ENCODE measurements around the gene EEA1. TPM values are rescaled to one million over a fixed set of nuclear protein-coding genes. Genes with fewer than 3 reads are reported as not detected.

The EEA1 gene
- total and polyA plus RNA-seq, 2 of the 8 experiments (the other 6 are each of a cell fraction or from before 2014, with no cell fraction given), result 1.0 to 18.8 TPM

- H2BK15ac ChIP-seq (ENCODE audit: low read length), result no peak overlapping the region
- H4K8ac ChIP-seq (ENCODE audit: extremely low read depth, insufficient read depth, low read length), result no peak overlapping the region
- peaks cover 0 to 3% (median 0%) of the 10 kb centered on the region in 4 experiments; a peak in 1 of 8 replicates for H3K36me3 ChIP-seq (ENCODE audit: control insufficient read depth in 2 of 4, insufficient read depth in 4 of 4, low read length in 3 of 4)
- H3K56ac ChIP-seq (replicated peaks; ENCODE audit: insufficient read length, low read depth, low read length), result no peak overlapping the region
- no peaks in the 10 kb centered on the region for H3K4me1 ChIP-seq (replicated peaks in 1 of 4; ENCODE audit: control insufficient read depth in 3 of 4, insufficient read depth in 4 of 4, low read length in 3 of 4)
- no peak overlapping the region for H2BK20ac ChIP-seq (ENCODE audit: low read length)
- H3K4me3 ChIP-seq (ENCODE audit: extremely low read depth in 1 of 4, insufficient read depth in 2 of 4, low read depth in 3 of 4, low read length in 4 of 4), result no peak overlapping the region
- H2BK5ac ChIP-seq (ENCODE audit: low read depth, low read length), result no peak overlapping the region
- H3K27me3 ChIP-seq (replicated peaks in 1 of 4; ENCODE audit: control insufficient read depth in 3 of 4, extremely low read depth in 1 of 4, insufficient read depth in 3 of 4, low read length in 3 of 4), result no peaks in the 10 kb centered on the region
- no peaks in the 10 kb centered on the region for H4K20me1 ChIP-seq (replicated peaks in 1 of 2; ENCODE audit: control insufficient read depth in 1 of 2, insufficient read depth in 2 of 2, low read length in 2 of 2)
- H3K79me2 ChIP-seq (ENCODE audit: control insufficient read depth in 1 of 2, insufficient read depth in 2 of 2, low read length in 2 of 2), result no peaks in the 10 kb centered on the region
- no peak overlapping the region for H3K4ac ChIP-seq (replicated peaks; ENCODE audit: insufficient read length, low read depth, low read length)
- H2AK5ac ChIP-seq (ENCODE audit: low read depth, low read length), result no peak overlapping the region
- H3K9ac ChIP-seq (replicated peaks in 1 of 4; ENCODE audit: extremely low read depth in 1 of 4, low read depth in 3 of 4, low read length in 3 of 4), result no peak overlapping the region
- H3K14ac ChIP-seq (ENCODE audit: insufficient read length), result no peak overlapping the region
- no peak overlapping the region for H4K91ac ChIP-seq (replicated peaks; ENCODE audit: insufficient read length, low read length)
- 97% methylated on average over 3 of the region's 3 CpGs; no CpG with 5 or more reads in 1 of the 2 experiments for whole genome bisulfite sequencing, 2 experiments (ENCODE audit: extremely low coverage in 1 of 2, insufficient coverage in 1 of 2, insufficient read length in 1 of 2, insufficient replicate concordance in 2 of 2, low coverage in 1 of 2, low lambda C conversion rate in 2 of 2, missing lambda C conversion rate in 1 of 2)
- H3K9me3 ChIP-seq (ENCODE audit: insufficient read depth in 2 of 2, low read depth in 1 of 2, low read length in 1 of 2), result no peaks in the 10 kb centered on the region
- no peak overlapping the region for H3K18ac ChIP-seq (ENCODE audit: extremely low read depth, low read length)
- DNase-seq (ENCODE audit: low read depth in 1 of 2, low spot score in 2 of 2), result no peak
- no peaks in the 10 kb centered on the region for H3K79me1 ChIP-seq (ENCODE audit: low read depth, low read length)
- H2BK12ac ChIP-seq (ENCODE audit: low read depth, low read length), result no peak overlapping the region
- no peak overlapping the region for H3K23ac ChIP-seq (ENCODE audit: insufficient read length)
- H3K23me2 ChIP-seq (ENCODE audit: low read depth, low read length), result no peaks in the 10 kb centered on the region
- POLR2A ChIA-PET (ENCODE audit: partially characterized antibody), result no interaction called here
- no peak overlapping the region for H2BK120ac ChIP-seq (replicated peaks; ENCODE audit: low read depth, low read length)
- CTCF ChIA-PET (ENCODE audit: partially characterized antibody), result no interaction called here
- no peak overlapping the region for H2AFZ ChIP-seq (ENCODE audit: low read length)
- no peak overlapping the region for H3K27ac ChIP-seq (ENCODE audit: low read depth, low read length)
- TF ChIP-seq SP1 (IDR thresholded peaks at IDR 0.05; ENCODE audit: low read depth, low read length) (no peak), ATF3 (IDR thresholded peaks at IDR 0.05; ENCODE audit: insufficient read depth, low read depth, low read length) (no peak)
- H3K4me2 ChIP-seq (ENCODE audit: insufficient read depth in 1 of 2, low read depth in 2 of 2, low read length in 2 of 2), result no peak overlapping the region
- H4K5ac ChIP-seq (ENCODE audit: insufficient read length, low read depth, low read length), result no peak overlapping the region
- FAIRE-seq, result no peak
These were observed 80.4 kb downstream of the EEA1 start for GRCh38 chr12:92848740-92849139.

Data from H1 (cell line).